Measurements from ENCODE around the gene B3GNT8.

Gene B3GNT8

GRCh38 chr19:41426952-41427646, at the start of gene B3GNT8:
B3GNT8 (minus strand) TSS chr19:41427374; CDS start chr19:41426778, 596 bp downstream.
- DNase-seq, result peak; percentile 94

- DNase-seq, result no peak
Measured at GRCh38 chr19:41476583-41476982, 49.4 kb upstream of the B3GNT8 start.

GRCh38 chr19:41463257-41464256, 36.4 kb upstream of the B3GNT8 start:
- DNase-seq, result peak; percentile 43

GRCh38 chr19:41462497-41462896, 35.3 kb upstream of the B3GNT8 start:
- DNase-seq, result no peak

GRCh38 chr19:41457241-41457640, 30.1 kb upstream of the B3GNT8 start:
- peak; percentile 38 for DNase-seq

GRCh38 chr19:41456342-41456918, 29.3 kb upstream of the B3GNT8 start:
- DNase-seq, result no peak

- DNase-seq, result no peak
Measured at GRCh38 chr19:41455936-41456335, 28.8 kb upstream of the B3GNT8 start.

GRCh38 chr19:41452584-41453275, 25.6 kb upstream of the B3GNT8 start:
- DNase-seq, result no peak

GRCh38 chr19:41449865-41450178, 22.6 kb upstream of the B3GNT8 start:
- no peak for DNase-seq

GRCh38 chr19:41449079-41449864, 22.1 kb upstream of the B3GNT8 start:
- DNase-seq, result peak; percentile 81

GRCh38 chr19:41447732-41448332, 20.7 kb upstream of the B3GNT8 start:
- DNase-seq, result no peak

GRCh38 chr19:41445575-41445974, 18.4 kb upstream of the B3GNT8 start:
- DNase-seq, result no peak

GRCh38 chr19:41443813-41444455, 16.8 kb upstream of the B3GNT8 start:
- DNase-seq, result no peak

GRCh38 chr19:41442473-41443355, 15.5 kb upstream of the B3GNT8 start, which contains the start of gene ERICH4:
ERICH4 (plus strand) TSS chr19:41443156; CDS start chr19:41443170, 14 bp downstream.
- DNase-seq, result no peak

- no peak for DNase-seq
Measured at GRCh38 chr19:41441321-41441945, 14.3 kb upstream of the B3GNT8 start.

- DNase-seq, result peak; percentile 100
Measured at GRCh38 chr19:41439441-41440222, 12.5 kb upstream of the B3GNT8 start, which contains the start of gene DMAC2. DMAC2 (minus strand) TSS chr19:41439912; CDS start chr19:41439899, 13 bp downstream.

GRCh38 chr19:41437944-41438574, 10.9 kb upstream of the B3GNT8 start:
- DNase-seq, result no peak

GRCh38 chr19:41436674-41436951, 9.4 kb upstream of the B3GNT8 start:
- no peak for DNase-seq

Measured in hematopoietic multipotent progenitor cell treated with erythropoietin and hydrocortisone succinate and interleukin-3 and kit ligand, for 4 days (in vitro differentiated cells).